ENCODE measurements around the gene PRMT7. TPM values are rescaled to one million over a fixed set of nuclear protein-coding genes. Genes with fewer than 3 reads are reported as not detected.

Gene PRMT7
- total RNA-seq, 1 experiment from 2014 or later = 44.6 TPM

DNA sequence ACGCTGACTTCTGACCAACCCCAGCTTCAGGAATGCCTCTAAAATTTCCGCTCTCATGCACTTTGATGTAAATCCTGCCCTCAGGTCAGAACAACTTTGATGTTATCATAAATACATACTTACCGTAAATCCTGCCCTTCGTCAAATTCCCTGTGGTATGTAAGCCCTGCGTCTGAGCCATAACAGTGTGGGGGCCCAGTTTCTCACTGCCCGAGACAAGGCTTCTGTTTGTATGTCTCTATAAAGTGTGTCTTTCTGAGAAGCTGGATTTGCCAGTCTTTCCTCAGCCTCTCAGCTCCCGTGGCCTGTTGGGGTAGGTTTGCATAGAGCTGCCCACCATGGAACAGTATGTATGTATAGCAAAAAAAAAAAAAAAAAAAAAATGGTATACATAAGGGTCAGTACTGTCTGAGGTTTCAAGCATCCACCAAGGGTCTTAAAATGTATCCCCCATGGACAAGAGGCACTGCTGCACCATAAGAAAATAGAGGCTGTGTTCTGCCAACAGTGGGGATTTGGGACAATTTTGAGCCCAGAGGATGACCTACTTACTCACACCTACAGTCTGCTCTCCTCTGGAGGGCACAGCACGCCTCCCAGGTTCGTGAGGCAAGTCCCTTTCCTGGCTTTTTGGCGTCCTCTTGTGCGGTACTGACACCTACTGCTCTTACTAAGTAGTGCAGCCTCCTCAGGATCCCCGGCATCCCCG lies 17.5 kb downstream of the PRMT7 start:
- no peaks in the 10 kb centered on the region for H3K9me3 ChIP-seq (ENCODE audit: low read length)
- no peak overlapping the region for H3K4me3 ChIP-seq (ENCODE audit: low read length)
- no peak overlapping the region for H2AFZ ChIP-seq (ENCODE audit: low read length)
- no peaks in the 10 kb centered on the region for H3K9me2 ChIP-seq (replicated peaks; ENCODE audit: insufficient read depth, low read length)
- H3K27me3 ChIP-seq (ENCODE audit: low read length) = no peaks in the 10 kb centered on the region
- H3K4me1 ChIP-seq (ENCODE audit: low read length) = peaks cover 3% of the 10 kb centered on the region; the same call in 1 of the 2 replicates
- DNase-seq = peak; percentile 93
- peaks cover 31% of the 10 kb centered on the region for H3K36me3 ChIP-seq (ENCODE audit: insufficient read depth, low read length)
- no peak overlapping the region for H3K4me2 ChIP-seq (ENCODE audit: low read depth, low read length, poor library complexity, severe bottlenecking)
- no peak overlapping the region for H3K27ac ChIP-seq (ENCODE audit: low read length)
- H3K79me2 ChIP-seq (ENCODE audit: low read length) = no peaks in the 10 kb centered on the region
- H4K20me1 ChIP-seq (ENCODE audit: insufficient read depth, low read depth, low read length) = no peaks in the 10 kb centered on the region
- H3K9ac ChIP-seq (ENCODE audit: low read length) = no peak overlapping the region

DNA sequence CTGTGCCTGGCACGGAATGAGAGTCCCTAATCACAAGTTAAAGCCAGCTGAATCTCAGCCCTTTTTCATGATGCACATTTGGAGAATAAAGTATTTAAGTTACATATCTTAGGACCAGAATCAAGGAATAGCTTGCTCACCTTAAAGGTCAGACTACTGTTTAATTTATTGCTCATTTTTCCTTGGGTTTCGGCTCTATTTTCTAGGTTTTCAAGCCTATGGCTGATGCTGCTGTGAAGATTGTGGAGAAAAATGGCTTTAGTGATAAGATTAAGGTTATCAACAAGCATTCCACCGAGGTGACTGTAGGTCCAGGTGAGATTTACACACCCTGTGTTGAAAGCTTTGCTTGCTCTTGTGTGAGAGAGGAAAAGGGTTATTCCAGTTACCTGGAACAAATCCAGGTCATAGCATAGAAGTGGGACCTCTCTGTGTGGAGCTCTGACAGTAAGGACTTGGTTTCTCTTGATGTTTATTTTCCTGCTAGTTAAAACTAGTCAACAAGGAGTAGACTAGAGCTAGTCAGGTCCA lies 18.1 kb downstream of the PRMT7 start:
- no peaks in the 10 kb centered on the region for H3K27me3 ChIP-seq (ENCODE audit: low read length)
- no peaks in the 10 kb centered on the region for H3K9me3 ChIP-seq (ENCODE audit: low read length)
- H4K20me1 ChIP-seq (ENCODE audit: insufficient read depth, low read depth, low read length) = no peaks in the 10 kb centered on the region
- no peak overlapping the region for H3K9ac ChIP-seq (ENCODE audit: low read length)
- H3K27ac ChIP-seq (ENCODE audit: low read length) = no peak overlapping the region
- H3K36me3 ChIP-seq (ENCODE audit: insufficient read depth, low read length) = peaks cover 31% of the 10 kb centered on the region
- no peak overlapping the region for H3K4me3 ChIP-seq (ENCODE audit: low read length)
- no peak overlapping the region for H2AFZ ChIP-seq (ENCODE audit: low read length)
- no peaks in the 10 kb centered on the region for H3K79me2 ChIP-seq (ENCODE audit: low read length)
- no peaks in the 10 kb centered on the region for H3K9me2 ChIP-seq (replicated peaks; ENCODE audit: insufficient read depth, low read length)
- H3K4me1 ChIP-seq (ENCODE audit: low read length) = peaks cover 3% of the 10 kb centered on the region; the same call in 1 of the 2 replicates
- DNase-seq = no peak
- no peak overlapping the region for H3K4me2 ChIP-seq (ENCODE audit: low read depth, low read length, poor library complexity, severe bottlenecking)

GRCh38 chr16:68331879-68332410 lies 21.1 kb downstream of the PRMT7 start:
- DNase-seq = no peak
- no peak overlapping the region for H3K4me3 ChIP-seq (ENCODE audit: low read length)
- H3K79me2 ChIP-seq (ENCODE audit: low read length) = no peaks in the 10 kb centered on the region
- H3K4me1 ChIP-seq (ENCODE audit: low read length) = peaks cover 3% of the 10 kb centered on the region; the same call in 1 of the 2 replicates
- peaks cover 31% of the 10 kb centered on the region for H3K36me3 ChIP-seq (ENCODE audit: insufficient read depth, low read length)
- H4K20me1 ChIP-seq (ENCODE audit: insufficient read depth, low read depth, low read length) = no peaks in the 10 kb centered on the region
- no peaks in the 10 kb centered on the region for H3K9me2 ChIP-seq (replicated peaks; ENCODE audit: insufficient read depth, low read length)
- no peaks in the 10 kb centered on the region for H3K27me3 ChIP-seq (ENCODE audit: low read length)
- H3K27ac ChIP-seq (ENCODE audit: low read length) = no peak overlapping the region
- no peak overlapping the region for H3K9ac ChIP-seq (ENCODE audit: low read length)
- H3K9me3 ChIP-seq (ENCODE audit: low read length) = no peaks in the 10 kb centered on the region
- no peak overlapping the region for H2AFZ ChIP-seq (ENCODE audit: low read length)
- H3K4me2 ChIP-seq (ENCODE audit: low read depth, low read length, poor library complexity, severe bottlenecking) = no peak overlapping the region

GRCh38 chr16:68332411-68333121 lies 21.7 kb downstream of the PRMT7 start:
- H3K4me1 ChIP-seq (ENCODE audit: low read length) = peaks cover 3% of the 10 kb centered on the region; the same call in 1 of the 2 replicates
- H3K27me3 ChIP-seq (ENCODE audit: low read length) = no peaks in the 10 kb centered on the region
- peaks cover 28% of the 10 kb centered on the region for H3K36me3 ChIP-seq (ENCODE audit: insufficient read depth, low read length)
- no peak overlapping the region for H3K9ac ChIP-seq (ENCODE audit: low read length)
- H3K9me2 ChIP-seq (replicated peaks; ENCODE audit: insufficient read depth, low read length) = no peaks in the 10 kb centered on the region
- H3K27ac ChIP-seq (ENCODE audit: low read length) = no peak overlapping the region
- no peaks in the 10 kb centered on the region for H3K9me3 ChIP-seq (ENCODE audit: low read length)
- no peak overlapping the region for H2AFZ ChIP-seq (ENCODE audit: low read length)
- H3K4me2 ChIP-seq (ENCODE audit: low read depth, low read length, poor library complexity, severe bottlenecking) = no peak overlapping the region
- no peak for DNase-seq
- H3K79me2 ChIP-seq (ENCODE audit: low read length) = no peaks in the 10 kb centered on the region
- H4K20me1 ChIP-seq (ENCODE audit: insufficient read depth, low read depth, low read length) = no peaks in the 10 kb centered on the region
- H3K4me3 ChIP-seq (ENCODE audit: low read length) = no peak overlapping the region

GRCh38 chr16:68335175-68335574 lies 24.4 kb downstream of the PRMT7 start:
- H3K4me3 ChIP-seq (ENCODE audit: low read length) = no peak overlapping the region
- H3K9me3 ChIP-seq (ENCODE audit: low read length) = no peaks in the 10 kb centered on the region
- H3K9ac ChIP-seq (ENCODE audit: low read length) = no peak overlapping the region
- peaks cover 3% of the 10 kb centered on the region; the same call in 1 of the 2 replicates for H3K4me1 ChIP-seq (ENCODE audit: low read length)
- H3K4me2 ChIP-seq (ENCODE audit: low read depth, low read length, poor library complexity, severe bottlenecking) = no peak overlapping the region
- no peaks in the 10 kb centered on the region for H3K9me2 ChIP-seq (replicated peaks; ENCODE audit: insufficient read depth, low read length)
- no peak for DNase-seq
- no peaks in the 10 kb centered on the region for H4K20me1 ChIP-seq (ENCODE audit: insufficient read depth, low read depth, low read length)
- no peaks in the 10 kb centered on the region for H3K79me2 ChIP-seq (ENCODE audit: low read length)
- H3K27me3 ChIP-seq (ENCODE audit: low read length) = no peaks in the 10 kb centered on the region
- peaks cover 30% of the 10 kb centered on the region for H3K36me3 ChIP-seq (ENCODE audit: insufficient read depth, low read length)
- no peak overlapping the region for H2AFZ ChIP-seq (ENCODE audit: low read length)
- H3K27ac ChIP-seq (ENCODE audit: low read length) = no peak overlapping the region

DNA sequence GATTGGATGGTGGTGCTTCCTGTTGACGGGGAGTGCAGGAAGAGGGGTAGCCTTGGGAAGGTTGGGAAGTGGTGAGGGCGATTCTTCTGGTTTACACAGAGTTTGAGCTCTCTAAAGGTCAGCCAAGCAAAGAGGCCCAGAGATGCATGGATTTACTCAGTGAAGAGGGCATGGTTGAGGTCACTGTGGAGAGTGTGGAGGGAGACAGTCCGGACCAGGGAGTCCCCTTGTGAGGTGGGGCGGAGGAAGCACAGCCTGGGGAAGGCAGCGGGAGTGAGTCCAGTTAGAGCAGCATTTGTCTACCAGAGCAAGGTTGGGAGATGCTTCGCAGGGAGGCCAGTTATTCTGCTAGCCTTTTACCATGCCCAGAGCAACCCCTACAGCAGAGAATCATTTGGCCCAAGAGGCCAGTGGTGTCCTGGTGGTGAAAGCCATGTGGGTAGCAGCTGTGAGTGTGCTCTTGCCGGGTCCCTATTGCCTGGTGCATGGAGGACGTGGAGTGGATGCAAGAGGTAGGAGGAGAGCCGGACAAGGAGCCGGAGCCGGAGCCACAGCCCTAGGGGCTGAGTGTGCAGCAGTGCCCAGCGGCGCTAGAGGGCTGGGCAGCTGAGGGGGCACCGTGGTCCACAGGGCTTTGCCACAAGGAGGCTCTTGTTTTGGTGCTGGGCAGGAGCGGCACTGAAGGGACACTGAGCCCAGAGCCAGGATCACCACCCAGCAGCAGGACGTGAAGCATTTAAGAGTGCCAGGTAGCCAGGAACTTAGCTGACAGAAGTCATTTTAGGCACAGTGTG lies 27.7 kb downstream of the PRMT7 start:
- peaks cover 23% of the 10 kb centered on the region for H3K36me3 ChIP-seq (ENCODE audit: insufficient read depth, low read length)

DNA sequence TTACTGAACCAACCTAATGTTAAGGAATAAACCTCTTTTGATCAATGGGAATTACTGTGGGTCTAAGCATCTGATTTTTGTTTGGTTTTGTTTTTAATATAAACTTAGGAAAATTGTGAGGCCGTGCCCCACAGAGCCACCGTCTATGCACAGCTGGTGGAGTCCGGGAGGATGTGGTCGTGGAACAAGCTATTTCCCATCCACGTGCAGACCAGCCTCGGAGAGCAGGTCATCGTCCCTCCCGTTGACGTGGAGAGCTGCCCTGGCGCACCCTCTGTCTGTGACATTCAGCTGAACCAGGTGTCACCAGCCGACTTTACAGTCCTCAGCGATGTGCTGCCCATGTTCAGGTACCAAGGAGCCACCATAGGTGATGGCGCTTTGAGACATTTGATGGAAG lies 28.4 kb downstream of the PRMT7 start:
- Histone ChIP-seq H3K9me3 (ENCODE audit: low read length) (no peaks in the 10 kb centered on the region), H3K4me3 (ENCODE audit: low read length) (no peak overlapping the region), H2AFZ (ENCODE audit: low read length) (no peak overlapping the region), H3K4me2 (ENCODE audit: low read depth, low read length, poor library complexity, severe bottlenecking) (no peak overlapping the region), H3K27me3 (ENCODE audit: low read length) (no peaks in the 10 kb centered on the region), H3K4me1 (ENCODE audit: low read length) (no peaks in the 10 kb centered on the region), H3K9me2 (replicated peaks; ENCODE audit: insufficient read depth, low read length) (no peaks in the 10 kb centered on the region), H4K20me1 (ENCODE audit: insufficient read depth, low read depth, low read length) (no peaks in the 10 kb centered on the region), H3K9ac (ENCODE audit: low read length) (no peak overlapping the region), H3K79me2 (ENCODE audit: low read length) (0 out of 2 replicates have a peak, but pooled peaks cover 3% of the 10 kb centered on the region), H3K27ac (ENCODE audit: low read length) (no peak overlapping the region), H3K36me3 (ENCODE audit: insufficient read depth, low read length) (peaks cover 23% of the 10 kb centered on the region)
- DNase-seq = no peak

More for the DNA sequence above, 27.7 kb downstream of the PRMT7 start:
- DNase-seq = no peak
- Histone ChIP-seq H3K79me2 (ENCODE audit: low read length) (0 out of 2 replicates have a peak, but pooled peaks cover 3% of the 10 kb centered on the region), H3K27me3 (ENCODE audit: low read length) (no peaks in the 10 kb centered on the region), H3K9ac (ENCODE audit: low read length) (no peak overlapping the region), H2AFZ (ENCODE audit: low read length) (no peak overlapping the region), H3K4me2 (ENCODE audit: low read depth, low read length, poor library complexity, severe bottlenecking) (no peak overlapping the region), H3K9me2 (replicated peaks; ENCODE audit: insufficient read depth, low read length) (no peaks in the 10 kb centered on the region), H3K9me3 (ENCODE audit: low read length) (no peaks in the 10 kb centered on the region), H3K4me3 (ENCODE audit: low read length) (no peak overlapping the region), H4K20me1 (ENCODE audit: insufficient read depth, low read depth, low read length) (no peaks in the 10 kb centered on the region), H3K27ac (ENCODE audit: low read length) (no peak overlapping the region), H3K4me1 (ENCODE audit: low read length) (no peaks in the 10 kb centered on the region)
